Endothelial cell of umbilical vein (primary cell): ENCODE data around the gene TMEM255A. TPM values are rescaled to one million over a fixed set of nuclear protein-coding genes. Genes with fewer than 3 reads are reported as not detected.

Experiments
- BruUV-seq: library from RNA; stranded (reverse); fragments of 400-500 nt; replicated peaks from 2 replicates; lab custom pipeline; 2021; lab: Mats Ljungman, UMichigan
- CTCF ChIA-PET: fragments of 300-600, 350-600 bp; sonication (Branson Sonifier 250); formaldehyde crosslinking; loops from one replicate; lab custom pipeline; 2021; ENCODE audit warnings: antibody characterized with exemption, inconsistent platforms; lab: Charles Lee
- POLR2A ChIA-PET: fragments of 300-600, 350-600 bp; sonication (Branson Sonifier 250); formaldehyde crosslinking; loops from one replicate; lab custom pipeline; 2021; ENCODE audit warnings: antibody characterized with exemption, inconsistent platforms; lab: Charles Lee
- DNase-seq: peaks from one replicate; pipeline ENCODE4 v3.0.0-alpha.2; 2011; ENCODE audit warnings: low read depth, low spot score
- FAIRE-seq: peaks from 2 replicates; lab custom pipeline; 2011; peaks lifted over from hg19 to GRCh38; lab: Jason Lieb, UNC
- H2AFZ ChIP-seq: 2 replicates; pipeline ENCODE4 v1.6.0; 2012; ENCODE audit warnings: low read depth, low read length, control low read depth, inconsistent platforms
- H3K27ac ChIP-seq: 2 replicates; pipeline ENCODE4 v1.5.1; 2011; ENCODE audit warnings: low read depth, mild to moderate bottlenecking, control low read depth, low read length, moderate library complexity; ENCODE audit not compliant: insufficient read depth
- H3K27me3 ChIP-seq, 2 experiments: 2 replicates each; pipeline versions ENCODE4 v1.6.0 to v1.6.1; 2011; ENCODE audit warnings: low read length in 2 of 2, mixed read lengths in 1 of 2; ENCODE audit not compliant: control insufficient read depth in 2 of 2, insufficient read depth in 2 of 2
- H3K36me3 ChIP-seq, 2 experiments: 2 replicates in 1 of 2; 3 replicates in 1 of 2; pipeline ENCODE4 v1.5.1; 2011; ENCODE audit warnings: low read length in 2 of 2, mild to moderate bottlenecking in 1 of 2, moderate library complexity in 1 of 2; ENCODE audit not compliant: control insufficient read depth in 2 of 2, insufficient read depth in 2 of 2; ENCODE audit errors: extremely low read depth in 1 of 2
- H3K4me1 ChIP-seq: 3 replicates; pipeline ENCODE4 v1.5.1; 2011; ENCODE audit warnings: mild to moderate bottlenecking, low read length; ENCODE audit not compliant: control insufficient read depth, insufficient read depth; ENCODE audit errors: extremely low read depth
- H3K4me2 ChIP-seq: 2 replicates; pipeline ENCODE4 v1.6.1; 2011; ENCODE audit warnings: low read length, control low read depth, mixed read lengths; ENCODE audit not compliant: insufficient read depth
- H3K4me3 ChIP-seq, 3 experiments: fragments of 200-600 bp in 1 of 3; sonication (generic), shearing (Covaris generic) in 1 of 3; replicated peaks in 1 of 3; 2 replicates each; pipeline ENCODE4 v1.5.1; 2011 to 2016; ENCODE audit warnings: control low read depth in 3 of 3, low read length in 3 of 3, mild to moderate bottlenecking in 2 of 3, inconsistent platforms in 1 of 3, low read depth in 1 of 3, moderate library complexity in 1 of 3; ENCODE audit not compliant: insufficient read depth in 1 of 3
- H3K79me2 ChIP-seq: 2 replicates; pipeline ENCODE4 v1.6.0; 2012; ENCODE audit warnings: low read length, inconsistent platforms; ENCODE audit not compliant: control insufficient read depth, insufficient read depth
- H3K9ac ChIP-seq: replicated peaks from 2 replicates; pipeline ENCODE3; 2011; ENCODE audit warnings: low read length, control low read depth; ENCODE audit not compliant: insufficient read depth; ENCODE audit errors: extremely low read depth
- H3K9me1 ChIP-seq: replicated peaks from 3 replicates; pipeline ENCODE4 v1.6.0; 2011; ENCODE audit warnings: mild to moderate bottlenecking, low read length; ENCODE audit not compliant: control insufficient read depth, insufficient read depth; ENCODE audit errors: extremely low read depth
- H3K9me3 ChIP-seq: replicated peaks from 2 replicates; pipeline ENCODE4 v1.5.1; 2012; ENCODE audit warnings: low read length, inconsistent platforms; ENCODE audit not compliant: control insufficient read depth, insufficient read depth
- H4K20me1 ChIP-seq: replicated peaks from 2 replicates; pipeline ENCODE3; 2011; ENCODE audit warnings: mild to moderate bottlenecking, low read length; ENCODE audit not compliant: control insufficient read depth, insufficient read depth; ENCODE audit errors: extremely low read depth
- EZH2 ChIP-seq: IDR thresholded peaks from 2 replicates; pipeline ENCODE4 v1.6.1; 2012; ENCODE audit warnings: borderline replicate concordance, low read depth, mild to moderate bottlenecking, moderate library complexity, low read length, inconsistent platforms; ENCODE audit not compliant: severe bottlenecking
- FOS ChIP-seq: IDR thresholded peaks from 2 replicates; pipeline ENCODE4 v1.6.1; 2011; ENCODE audit warnings: mild to moderate bottlenecking, low read length, moderate library complexity, borderline replicate concordance; ENCODE audit not compliant: insufficient read depth
- GATA2 ChIP-seq: IDR thresholded peaks from 2 replicates; pipeline ENCODE4 v1.7.0; 2011; ENCODE audit warnings: low read depth, mild to moderate bottlenecking, moderate library complexity, mixed read lengths, low read length; ENCODE audit not compliant: insufficient read length, insufficient read depth
- JUN ChIP-seq: IDR thresholded peaks from 2 replicates; pipeline ENCODE4 v1.6.1; 2011; ENCODE audit warnings: borderline replicate concordance, low read depth; ENCODE audit not compliant: insufficient read length, insufficient read depth
- MYC ChIP-seq: IDR thresholded peaks from one replicate; pipeline ENCODE4 v1.6.1; 2011; ENCODE audit warnings: mild to moderate bottlenecking, low read depth, low read length
- POLR2A ChIP-seq: IDR thresholded peaks from 2 replicates; pipeline ENCODE4 v1.6.1; 2012; ENCODE audit warnings: low read depth, mild to moderate bottlenecking, control low read depth, low read length
- POLR2AphosphoS5 ChIP-seq: IDR thresholded peaks from 2 replicates; pipeline ENCODE4 v1.6.1; 2012; ENCODE audit warnings: low read depth, mild to moderate bottlenecking, control low read depth, low read length, moderate library complexity; ENCODE audit not compliant: insufficient read depth
- dilution Hi-C: fragments of 300-500 bp; cut with MboI; formaldehyde crosslinking; loops from one replicate; pipeline ENCODE4 v1.15.0; 2019; ENCODE audit warnings: low sequenced_read_pairs; ENCODE audit not compliant: extremely low pct_ligation_motif_present
- intact Hi-C: fragments of 100-400 bp; cut with micrococcal nuclease; formaldehyde crosslinking; loops from one replicate; pipeline ENCODE4 v1.10.0; 2022
- polyA plus RNA-seq, 4 experiments: library from polyadenylated mRNA; depleted of rRNA in 3 of 4; stranded (reverse) in 3 of 4; unstranded in 1 of 4; fragments of >200 nt; gene quantifications; 2 replicates each; pipeline versions ENCODE4 v1.2.1 to v1.2.3, GENCODE V29; 2011 to 2012; ENCODE audit warnings: missing spikeins in 1 of 4
- total RNA-seq: library from RNA; stranded (reverse); gene quantifications from 2 replicates; pipeline ENCODE4 v1.2.3, GENCODE V29; 2021
- TF ChIP-seq, protein P1 (sequence below), 2 donors: IDR thresholded peaks; 1 replicate in 1 of 2; 2 replicates in 1 of 2; pipeline ENCODE4 v1.5.1; 2011; ENCODE audit warnings: low read length in 2 of 2, mild to moderate bottlenecking in 2 of 2, moderate library complexity in 2 of 2, control low read depth in 1 of 2, inconsistent platforms in 1 of 2, low read depth in 1 of 2; ENCODE audit not compliant: insufficient read depth in 1 of 2; ENCODE audit errors: extremely low read depth in 1 of 2
- TF ChIP-seq, protein P2 (sequence below): IDR thresholded peaks from 2 replicates; pipeline ENCODE4 v1.6.1; 2011; ENCODE audit not compliant: insufficient read depth, insufficient read length

The TMEM255A gene
- total and polyA plus RNA-seq, 2 donors (not counting 3 experiments of a cell fraction or from before 2014, with no cell fraction given): not detected

DNA sequence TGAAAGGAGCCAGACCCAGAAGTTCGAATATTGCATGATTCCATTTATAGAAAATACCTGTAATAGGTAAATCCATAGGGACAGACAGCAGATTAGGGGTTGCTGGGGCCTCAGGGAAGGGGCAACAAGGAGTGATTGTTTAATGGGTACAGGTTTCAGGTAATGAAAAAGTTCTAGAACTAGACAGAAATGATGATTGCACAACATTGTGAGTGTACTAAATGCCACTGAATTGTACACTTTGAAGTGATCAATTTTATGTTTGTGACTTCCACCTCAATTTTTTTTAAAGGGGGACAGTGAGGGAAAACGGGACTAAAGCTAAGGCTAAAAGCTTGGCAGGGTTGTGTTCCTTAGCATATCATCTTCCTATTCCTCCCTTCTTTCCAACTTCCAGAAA lies 37.1 kb downstream of the TMEM255A start:
- Histone ChIP-seq H3K79me2 (no peaks in the 10 kb centered on the region), H3K27ac (no peak overlapping the region)
- CTCF ChIA-PET: no interaction called here

More for the DNA sequence above, 37.1 kb downstream of the TMEM255A start:
- H3K4me3 ChIP-seq: no peak overlapping the region
- DNase-seq: no peak
- H3K9ac ChIP-seq: no peak overlapping the region
- H3K4me1 ChIP-seq: no peaks in the 10 kb centered on the region
- no peaks in the 10 kb centered on the region for H3K36me3 ChIP-seq
- H3K9me1 ChIP-seq: no peaks in the 10 kb centered on the region
- no peak for FAIRE-seq
- H4K20me1 ChIP-seq: no peaks in the 10 kb centered on the region
- dilution Hi-C loops (no loop called here), intact Hi-C loops (no loop called here)
- BruUV-seq: no TSS peak
- H3K9me3 ChIP-seq: no peaks in the 10 kb centered on the region
- H2AFZ ChIP-seq: no peak overlapping the region
- H3K27me3 ChIP-seq: peaks cover 0 to 2% of the 10 kb centered on the region in 2 experiments
- no peak overlapping the region for H3K4me2 ChIP-seq
- POLR2A ChIA-PET: no interaction called here
- TF ChIP-seq JUN: no peak
- TF ChIP-seq FOS: no peak
- TF ChIP-seq, protein P1, sequence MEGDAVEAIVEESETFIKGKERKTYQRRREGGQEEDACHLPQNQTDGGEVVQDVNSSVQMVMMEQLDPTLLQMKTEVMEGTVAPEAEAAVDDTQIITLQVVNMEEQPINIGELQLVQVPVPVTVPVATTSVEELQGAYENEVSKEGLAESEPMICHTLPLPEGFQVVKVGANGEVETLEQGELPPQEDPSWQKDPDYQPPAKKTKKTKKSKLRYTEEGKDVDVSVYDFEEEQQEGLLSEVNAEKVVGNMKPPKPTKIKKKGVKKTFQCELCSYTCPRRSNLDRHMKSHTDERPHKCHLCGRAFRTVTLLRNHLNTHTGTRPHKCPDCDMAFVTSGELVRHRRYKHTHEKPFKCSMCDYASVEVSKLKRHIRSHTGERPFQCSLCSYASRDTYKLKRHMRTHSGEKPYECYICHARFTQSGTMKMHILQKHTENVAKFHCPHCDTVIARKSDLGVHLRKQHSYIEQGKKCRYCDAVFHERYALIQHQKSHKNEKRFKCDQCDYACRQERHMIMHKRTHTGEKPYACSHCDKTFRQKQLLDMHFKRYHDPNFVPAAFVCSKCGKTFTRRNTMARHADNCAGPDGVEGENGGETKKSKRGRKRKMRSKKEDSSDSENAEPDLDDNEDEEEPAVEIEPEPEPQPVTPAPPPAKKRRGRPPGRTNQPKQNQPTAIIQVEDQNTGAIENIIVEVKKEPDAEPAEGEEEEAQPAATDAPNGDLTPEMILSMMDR (IDR thresholded peaks at IDR 0.05; ENCODE audit: extremely low read depth in 1 of 2, insufficient read depth in 1 of 2, low read depth in 1 of 2, low read length in 2 of 2): no peak
- TF ChIP-seq EZH2: no peak
- no peak for TF ChIP-seq GATA2
- TF ChIP-seq, protein P2, sequence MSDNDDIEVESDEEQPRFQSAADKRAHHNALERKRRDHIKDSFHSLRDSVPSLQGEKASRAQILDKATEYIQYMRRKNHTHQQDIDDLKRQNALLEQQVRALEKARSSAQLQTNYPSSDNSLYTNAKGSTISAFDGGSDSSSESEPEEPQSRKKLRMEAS: no peak
- TF ChIP-seq POLR2AphosphoS5: no peak
- TF ChIP-seq POLR2A: no peak
- no peak for TF ChIP-seq MYC
